HG03108 (cell line): ENCODE measurements around the gene ASCC1.
"Not testable (repeated sequence)": the region's sequence is repeated elsewhere in the genome, so short reads cannot be mapped to it uniquely, and the experiment has no call there.

Experiments used
- ATAC-seq: cut with Tn5 transposase; IDR thresholded peaks from one replicate; pipeline ENCODE4 v1.9.1; 2021; ENCODE audit warnings: moderate library complexity; ENCODE audit not compliant: unreplicated experiment

Gene ASCC1

DNA sequence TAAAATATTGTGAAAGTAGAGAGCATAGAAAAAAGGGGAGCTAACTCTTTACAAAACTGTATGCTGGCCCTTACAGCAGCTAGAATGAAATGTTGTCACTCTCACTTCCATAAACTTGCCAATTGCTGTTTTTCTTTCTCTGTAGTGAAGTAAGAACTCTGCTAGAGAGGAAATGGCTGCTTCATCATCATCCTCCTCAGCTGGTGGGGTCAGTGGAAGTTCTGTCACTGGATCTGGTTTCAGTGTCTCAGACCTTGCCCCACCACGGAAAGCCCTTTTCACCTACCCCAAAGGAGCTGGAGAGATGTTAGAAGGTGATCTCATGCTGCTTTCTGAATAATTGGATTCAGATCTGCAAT is 7.6 kb upstream of the ASCC1 start:
- no peak for ATAC-seq

DNA sequence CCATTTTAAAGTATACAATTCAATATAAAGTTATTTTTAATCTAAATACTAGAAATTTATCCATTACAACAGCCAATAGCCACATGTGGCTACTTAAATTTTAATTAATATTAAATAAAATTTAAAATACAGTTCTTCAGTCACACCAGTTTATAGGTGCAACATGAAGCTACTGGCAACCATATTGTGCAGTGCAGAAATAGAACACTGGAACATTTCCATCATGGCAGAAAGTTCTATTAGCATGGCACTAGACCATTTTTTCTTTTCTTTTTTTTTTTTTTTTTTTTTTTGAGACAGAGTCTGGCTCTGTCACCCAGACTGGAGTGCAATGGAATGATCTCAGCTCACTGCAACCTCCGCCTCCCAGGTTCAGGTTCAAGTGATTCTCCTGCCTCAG is 5.2 kb upstream of the ASCC1 start:
- no peak for ATAC-seq

DNA sequence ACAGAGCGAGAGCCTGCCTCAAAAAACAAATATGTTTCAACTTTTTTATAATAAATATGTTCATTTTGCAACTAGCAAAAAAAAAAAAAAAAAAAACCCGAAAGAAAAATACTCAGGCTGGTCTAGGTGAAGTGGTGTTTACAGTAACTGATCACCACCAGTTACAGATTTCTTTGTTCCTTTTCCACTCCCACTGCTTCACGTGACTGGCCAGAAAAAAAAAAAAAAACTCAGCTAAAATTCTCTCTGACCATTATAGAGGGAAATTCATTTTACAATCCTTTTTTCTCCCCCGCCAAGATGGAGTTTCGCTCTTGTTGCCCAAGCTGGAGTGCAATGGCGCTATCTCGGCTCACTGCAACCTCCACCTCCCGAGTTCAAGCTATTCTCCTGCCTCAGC is 4.6 kb upstream of the ASCC1 start:
- ATAC-seq, result no peak

DNA sequence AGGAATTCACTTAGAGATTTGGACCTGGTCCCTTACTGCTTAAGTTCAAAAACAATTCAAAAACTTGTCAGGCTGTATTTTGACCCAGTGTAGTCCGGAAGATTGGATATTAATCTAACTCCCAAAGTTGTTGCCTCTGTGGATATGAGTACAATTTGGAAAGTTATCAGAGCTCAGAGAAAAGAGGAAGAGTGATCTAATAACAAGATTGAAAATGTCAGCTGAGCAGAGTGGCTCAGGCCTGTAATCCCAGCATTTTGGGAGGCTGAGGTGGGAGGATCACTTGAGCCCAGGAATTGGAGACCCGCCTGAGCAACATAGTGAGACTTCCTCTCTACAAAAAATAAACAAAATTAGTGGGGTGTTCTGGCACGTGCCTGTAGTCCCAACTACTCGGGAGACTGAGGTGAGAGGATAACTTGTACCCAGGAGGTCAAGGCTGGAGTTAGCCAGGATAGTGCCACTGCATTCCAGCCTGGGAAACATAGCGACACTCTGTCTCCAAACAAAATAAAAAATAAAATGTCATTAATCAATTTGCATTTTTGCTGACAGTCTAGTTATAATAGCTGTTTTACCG is 3.2 kb upstream of the ASCC1 start:
- ATAC-seq, result no peak

DNA sequence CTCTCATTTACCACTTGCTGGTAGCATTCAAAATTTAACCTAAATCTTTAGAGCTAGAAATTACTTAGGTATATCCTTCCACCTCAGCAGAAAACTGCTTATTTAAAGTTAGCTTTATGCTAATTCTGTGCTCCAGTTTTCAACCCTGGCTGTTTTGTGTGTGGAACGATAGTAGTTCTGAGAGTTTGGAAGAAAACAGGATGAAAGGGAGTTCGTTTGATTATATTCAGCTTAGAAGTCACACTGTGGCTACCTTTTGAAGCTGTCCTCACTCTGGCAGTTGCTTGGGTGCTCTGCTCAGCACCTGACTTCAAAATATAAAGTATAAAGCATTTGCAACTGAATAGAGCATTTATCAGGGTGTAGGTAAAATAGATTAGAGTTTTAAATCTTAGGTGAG is 2.6 kb upstream of the ASCC1 start:
- ATAC-seq, result no peak

DNA sequence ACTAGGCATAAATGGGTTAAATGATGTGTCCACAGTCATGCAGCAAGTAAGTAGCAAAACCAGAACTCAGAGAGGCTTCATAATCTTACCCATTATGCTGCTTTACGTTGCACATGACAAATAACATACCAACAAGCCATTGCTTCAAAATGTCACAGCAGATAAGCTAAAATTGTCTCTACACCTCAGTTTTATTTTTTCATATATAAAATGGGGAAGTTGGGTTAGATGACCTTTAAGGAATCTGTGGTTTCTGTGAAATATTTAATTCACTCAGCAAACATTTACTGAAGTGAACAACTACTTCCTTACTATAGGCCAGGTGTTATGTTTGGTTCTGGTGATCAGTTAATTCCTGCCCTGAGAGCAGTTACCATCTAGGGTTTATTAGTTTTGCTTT is 2.2 kb upstream of the ASCC1 start:
- peak; percentile 28 for ATAC-seq

DNA sequence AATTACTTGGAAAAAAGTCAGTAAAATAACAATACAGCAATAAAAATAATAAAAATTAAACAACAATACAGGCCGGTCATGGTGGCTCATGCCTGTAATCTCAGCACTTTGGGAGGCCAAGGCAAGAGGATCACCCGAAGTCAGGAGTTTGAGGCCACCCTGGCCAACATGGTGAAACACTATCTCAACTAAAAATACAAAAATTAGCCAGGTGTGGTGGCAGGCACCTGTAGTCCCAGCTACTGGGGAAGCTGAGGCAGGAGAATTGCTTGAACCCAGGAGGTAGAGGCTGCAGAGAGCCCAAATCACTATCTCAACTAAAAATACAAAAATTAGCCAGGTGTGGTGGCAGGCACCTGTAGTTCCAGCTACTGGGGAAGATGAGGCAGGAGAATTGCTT is 4.2 kb downstream of the ASCC1 start:
- not testable (repeated sequence) for ATAC-seq

DNA sequence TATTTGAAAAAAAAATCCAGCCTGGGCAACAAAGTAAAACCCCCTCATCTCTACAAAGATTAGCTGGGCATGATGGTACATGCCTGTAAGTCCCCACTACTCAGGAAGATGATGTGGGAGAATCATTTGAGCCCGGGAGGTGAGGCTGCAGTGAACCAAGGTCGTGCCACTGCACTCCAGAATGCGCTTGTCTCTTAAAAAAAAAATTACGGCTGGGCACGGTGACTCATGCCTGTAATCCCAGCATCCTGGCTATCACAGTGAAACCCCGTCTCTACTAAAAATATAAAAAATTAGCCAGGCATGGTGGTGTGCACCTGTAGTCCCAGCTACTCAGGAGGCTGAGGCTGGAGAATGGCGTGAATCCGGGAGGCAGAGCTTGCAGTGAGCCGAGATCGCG is 4.7 kb downstream of the ASCC1 start:
- ATAC-seq, result not testable (repeated sequence)

DNA sequence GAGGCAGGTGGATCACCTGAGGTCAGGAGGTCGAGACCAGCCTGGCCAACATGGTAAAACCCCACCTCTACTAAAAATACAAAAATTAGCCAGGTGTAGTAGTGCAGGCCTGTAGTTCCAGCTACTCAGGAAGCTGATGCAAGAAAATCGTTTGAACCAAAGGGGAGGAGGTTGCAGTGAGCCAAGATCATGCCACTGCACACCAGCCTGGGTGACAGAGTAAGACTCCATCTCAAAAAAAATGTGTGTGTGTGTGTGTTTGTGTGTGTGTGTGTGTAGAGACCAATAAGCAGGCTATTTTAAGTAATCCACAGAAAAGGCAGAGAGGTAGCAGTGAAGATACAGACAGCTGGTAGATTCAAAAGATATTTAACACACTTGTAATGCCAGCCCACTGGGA is 7.5 kb downstream of the ASCC1 start:
- not testable (repeated sequence) for ATAC-seq

DNA sequence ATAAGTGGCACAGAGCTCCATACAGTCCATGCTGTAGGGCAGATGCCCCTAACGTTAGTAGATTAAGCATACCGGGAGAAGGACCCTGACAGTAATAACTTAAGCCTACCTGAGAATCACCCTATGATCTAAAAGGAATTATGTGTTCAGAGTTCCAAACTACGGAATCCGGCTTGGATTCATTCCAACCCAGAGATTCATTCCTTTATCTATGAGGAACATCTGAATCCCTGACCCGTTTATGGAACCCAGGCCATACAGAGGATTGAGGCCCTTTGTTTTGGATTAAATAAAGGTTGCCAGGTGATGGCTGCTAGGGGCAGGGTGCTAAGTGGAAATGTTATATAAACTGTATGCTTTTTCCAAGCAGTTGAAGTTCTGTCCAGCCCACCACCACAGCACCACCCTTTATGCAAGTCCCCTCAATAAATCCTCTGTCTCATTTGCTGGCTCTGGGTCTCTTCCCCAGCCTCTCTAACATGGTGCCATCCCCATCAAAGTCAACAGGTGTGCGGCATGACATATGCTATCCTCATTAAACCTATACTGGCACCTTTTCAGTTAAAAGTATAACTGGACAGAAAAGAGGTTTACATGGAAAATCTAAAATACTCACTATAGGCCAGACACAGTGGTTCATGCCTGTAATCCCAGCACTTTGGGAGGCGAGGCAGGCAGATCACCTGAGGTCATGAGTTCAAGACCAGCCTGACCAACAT is 9.4 kb downstream of the ASCC1 start:
- ATAC-seq, result no peak

DNA sequence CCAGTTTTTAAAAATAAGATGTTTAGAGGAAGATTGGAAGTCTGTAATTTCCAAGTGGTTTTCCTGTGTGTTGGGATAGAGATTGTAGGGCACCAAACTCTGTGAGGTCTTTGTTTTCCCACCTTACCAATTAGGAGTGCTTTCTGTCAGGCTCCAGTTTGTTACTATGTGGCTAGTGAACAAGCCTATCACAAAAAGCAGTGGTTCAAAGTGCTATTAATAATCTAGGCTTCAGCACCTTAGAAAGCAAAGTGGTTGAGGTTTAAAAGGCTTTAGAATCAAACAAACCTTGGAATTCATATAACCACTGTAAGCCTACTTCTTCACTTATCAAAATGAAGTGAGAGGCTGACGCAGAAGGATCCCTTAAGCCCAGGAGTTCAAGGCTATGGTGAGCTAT is 11.4 kb downstream of the ASCC1 start:
- ATAC-seq, result no peak

DNA sequence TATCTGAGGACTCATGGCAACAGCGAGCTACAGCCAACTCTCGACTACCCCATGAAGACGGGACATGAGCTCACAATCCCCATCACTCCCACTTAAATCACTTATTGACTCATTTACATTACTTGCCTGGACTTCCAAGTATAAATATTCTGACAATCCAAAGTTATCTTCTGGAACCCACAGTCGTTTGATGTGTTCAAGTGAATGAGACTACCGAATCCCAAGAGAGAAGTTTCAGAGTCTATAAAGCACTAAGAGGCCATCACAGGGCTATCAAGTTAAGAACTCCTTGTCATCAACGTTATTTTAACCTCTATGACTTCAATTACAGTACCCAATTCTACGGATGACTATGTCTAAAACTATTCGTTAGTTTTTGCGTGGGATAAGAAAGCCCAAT is 11.8 kb downstream of the ASCC1 start:
- ATAC-seq, result no peak

DNA sequence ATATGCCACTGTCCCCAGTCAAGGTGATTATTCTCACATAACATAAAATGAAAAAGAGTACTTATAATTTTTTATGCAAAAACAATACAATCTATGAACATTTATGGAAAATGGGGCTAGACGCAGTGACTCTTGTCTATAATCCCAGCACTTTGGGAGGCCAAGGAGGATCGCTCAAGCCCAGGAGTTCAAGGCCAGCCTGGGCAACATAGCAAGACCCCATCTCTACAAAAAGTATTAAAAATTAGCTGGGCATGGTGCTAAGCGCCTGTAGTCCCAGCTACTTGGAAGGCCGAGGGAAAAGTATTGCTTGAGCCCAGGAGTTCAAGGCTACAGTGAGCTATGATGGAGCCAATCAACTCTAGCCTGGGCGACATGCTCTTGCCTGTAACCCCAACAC is 14.8 kb downstream of the ASCC1 start:
- ATAC-seq, result no peak

DNA sequence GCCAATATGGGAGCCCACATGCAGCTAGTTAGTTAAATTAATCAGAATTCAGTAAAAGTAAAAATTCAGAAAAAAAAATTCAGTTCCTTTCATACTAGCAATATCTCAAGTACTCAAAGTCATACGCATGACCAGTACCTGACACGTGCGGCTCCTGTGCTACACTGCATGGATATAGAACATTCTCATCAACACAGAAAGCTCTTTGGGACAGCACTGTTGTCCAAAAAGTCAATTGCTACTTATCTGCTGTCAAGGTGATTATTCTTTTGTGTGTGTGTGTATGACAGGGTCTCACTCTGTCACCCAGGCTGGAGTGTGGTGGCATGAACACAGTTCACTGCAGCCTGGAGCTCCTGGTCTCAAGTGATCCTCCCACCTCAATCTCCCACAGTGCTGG is 15.2 kb downstream of the ASCC1 start:
- ATAC-seq, result no peak

DNA sequence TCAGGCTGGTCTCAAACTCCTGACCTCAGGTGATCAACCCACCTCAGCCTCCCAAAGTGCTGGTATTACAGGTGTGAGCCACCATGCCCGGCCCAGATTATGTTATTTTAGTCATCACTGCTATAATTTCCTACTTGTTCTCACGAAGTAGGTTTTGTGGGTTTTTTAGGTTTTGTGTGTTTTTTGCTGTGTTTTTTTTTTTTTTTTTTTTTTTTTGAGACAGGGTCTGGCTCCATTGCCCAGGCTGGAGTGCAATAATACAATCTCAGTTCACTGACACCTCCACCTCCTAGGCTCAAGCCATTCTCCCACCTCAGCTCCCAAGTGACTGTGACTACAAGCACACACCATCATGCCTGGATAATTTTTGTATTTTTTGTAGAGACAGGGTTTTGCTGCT is 21.1 kb downstream of the ASCC1 start:
- ATAC-seq, result no peak

DNA sequence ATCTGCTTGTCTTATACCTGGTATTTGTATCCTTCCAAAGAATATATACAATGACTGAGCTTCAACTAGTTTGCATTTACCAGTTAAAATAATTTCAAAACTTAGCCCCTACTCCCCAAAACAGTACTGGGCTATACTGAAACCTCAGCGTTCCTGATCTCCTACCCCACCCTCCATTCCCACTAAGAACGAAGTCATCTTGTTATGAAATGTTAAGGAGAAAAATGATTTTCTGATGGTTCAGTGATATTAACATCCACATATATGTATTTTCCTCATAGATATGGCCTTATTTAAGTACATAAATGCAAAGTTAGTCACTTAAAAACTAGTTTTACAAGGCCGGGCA is 29.1 kb downstream of the ASCC1 start:
- ATAC-seq, result no peak

DNA sequence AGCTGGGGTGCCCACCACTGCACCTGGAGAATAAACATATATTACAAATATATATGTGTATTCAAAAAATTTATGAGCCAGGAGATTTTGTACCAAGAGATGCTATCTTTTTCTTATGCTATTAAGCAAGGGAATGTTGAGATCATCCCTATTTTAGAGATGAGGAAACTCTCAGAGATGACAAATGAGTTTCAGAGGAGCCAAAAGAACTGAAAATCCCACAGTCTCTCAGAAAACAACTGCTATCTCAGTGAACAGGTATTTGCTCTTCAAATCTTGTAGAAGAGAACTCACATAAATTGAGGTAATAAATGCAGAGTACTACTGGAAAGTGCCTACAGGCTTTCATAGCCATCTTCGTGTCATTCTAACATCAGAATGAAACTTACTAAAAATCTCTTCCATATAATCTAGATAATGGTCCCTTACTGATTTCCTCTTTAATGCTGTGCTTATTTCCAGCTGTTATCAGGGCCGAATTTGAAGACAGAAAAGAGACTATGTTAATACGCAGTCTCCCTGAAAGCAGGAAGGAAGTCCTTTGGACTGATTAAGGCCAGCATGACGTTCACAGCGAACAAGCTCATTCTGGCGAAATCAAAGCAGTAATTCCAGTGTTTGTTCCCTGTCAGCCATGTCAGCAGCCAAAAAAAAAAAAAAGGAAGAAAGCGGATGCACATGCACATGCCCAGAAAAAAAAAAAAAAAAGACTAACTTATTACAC is 29.7 kb downstream of the ASCC1 start:
- ATAC-seq, result no peak

DNA sequence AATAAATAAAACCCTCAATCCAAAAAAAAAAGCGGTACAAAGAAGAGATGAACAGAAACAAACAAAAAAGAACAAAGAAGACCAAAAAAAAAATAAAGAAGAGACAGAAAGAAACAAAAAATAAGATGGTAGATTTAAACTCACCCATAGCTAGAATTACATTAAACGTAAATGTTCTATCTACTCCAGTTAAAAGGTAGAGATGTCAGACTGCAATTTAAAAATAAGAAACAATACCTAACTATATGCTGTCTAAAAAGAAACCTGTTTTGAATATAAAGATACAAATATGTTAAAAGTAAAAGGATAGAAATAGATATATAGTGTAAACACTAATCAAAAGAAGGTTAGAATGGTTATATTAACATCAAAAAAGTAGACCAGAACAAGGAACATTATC is 31.9 kb downstream of the ASCC1 start:
- ATAC-seq, result no peak

DNA sequence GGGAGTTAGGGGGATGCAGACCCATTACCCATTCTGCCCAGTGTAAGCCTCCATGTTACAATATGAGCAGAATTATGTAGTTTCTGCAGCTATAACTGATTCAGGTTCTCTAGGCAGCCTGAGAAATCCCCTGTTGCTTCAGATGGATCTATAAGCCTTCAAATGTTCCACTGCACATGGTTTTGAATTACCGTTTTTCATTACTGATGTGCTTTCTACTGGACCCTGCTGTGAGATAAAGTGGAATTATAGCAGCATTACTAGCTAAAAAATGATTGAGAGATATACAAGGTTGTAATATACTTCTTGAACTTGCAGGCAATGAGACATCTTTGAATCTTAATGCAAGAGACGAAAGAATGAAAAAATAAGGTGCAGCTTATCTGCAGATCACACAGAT is 38.6 kb downstream of the ASCC1 start:
- ATAC-seq, result no peak

DNA sequence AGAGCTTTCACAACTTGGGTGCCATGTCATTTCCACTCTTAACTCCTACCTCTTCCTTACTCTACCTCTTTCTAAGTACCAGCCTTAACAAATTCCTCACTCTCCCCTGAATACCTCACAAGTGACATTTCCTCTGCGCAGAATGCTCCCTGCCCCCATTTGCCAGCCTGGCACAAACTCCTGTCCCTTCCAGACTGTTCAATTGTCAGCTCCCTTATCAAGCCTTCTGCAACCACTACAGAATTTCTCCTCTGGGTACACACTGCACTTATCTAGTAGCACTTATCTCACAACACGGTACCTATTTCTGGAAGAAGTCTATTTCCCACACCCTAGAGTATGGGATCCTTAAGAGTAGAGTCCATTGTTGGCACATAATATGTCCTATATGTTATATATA is 39.4 kb downstream of the ASCC1 start:
- no peak for ATAC-seq

DNA sequence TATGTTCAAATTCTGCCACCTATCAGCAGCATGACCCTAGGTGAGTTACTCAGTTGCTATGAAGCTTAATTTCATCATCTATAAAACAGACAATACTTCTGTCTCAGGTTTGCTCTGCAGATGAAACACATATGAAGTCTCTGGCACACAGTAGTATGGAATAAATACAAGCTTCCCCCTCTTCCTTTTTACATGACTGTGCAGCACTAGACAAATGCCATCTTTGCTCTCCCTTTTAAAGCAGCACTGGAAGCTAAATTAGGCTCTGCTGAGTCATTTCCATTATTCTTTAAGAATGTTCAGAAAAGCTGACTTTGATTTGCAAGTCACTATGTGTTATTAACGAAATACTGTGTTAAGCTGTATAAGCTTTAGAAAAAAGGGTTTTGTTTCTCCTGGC is 40.9 kb downstream of the ASCC1 start:
- no peak for ATAC-seq

DNA sequence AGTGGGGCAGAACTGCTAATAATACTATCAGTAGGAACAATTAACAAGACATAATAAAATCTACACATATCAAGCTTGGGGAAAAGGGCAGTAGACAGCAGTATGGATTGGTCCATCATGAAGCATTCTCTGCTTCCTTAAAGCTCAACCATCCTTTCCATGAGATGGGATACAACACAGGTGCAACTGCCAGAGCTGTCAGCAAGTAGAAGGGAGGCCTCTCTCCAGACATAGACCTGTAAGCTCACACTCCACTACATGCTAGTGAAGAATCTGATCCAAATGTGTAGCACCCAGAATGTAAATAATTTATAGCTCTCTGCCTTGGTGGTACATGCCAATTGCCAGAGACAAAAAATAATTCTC is 41.8 kb downstream of the ASCC1 start:
- ATAC-seq, result no peak
